Peyer's patch (tissue), 4 donors: Measurements from ENCODE around the gene ESPL1.

Experiments
- CTCF ChIP-seq, 6 experiments: fragments of 450-650 bp in 4 of 6; fragments of 200-600 bp in 2 of 6; sonication (generic) in 1 of 6; IDR thresholded peaks; one replicate each; pipeline ENCODE4 v1.5.1; 2017 to 2019; ENCODE audit warnings: antibody characterized with exemption in 6 of 6, mild to moderate bottlenecking in 3 of 6, moderate library complexity in 1 of 6
- POLR2A ChIP-seq, 2 donors: fragments of 450-650 bp; IDR thresholded peaks; one replicate each; pipeline ENCODE4 v1.5.1; 2017; ENCODE audit warnings: antibody characterized with exemption in 2 of 2, mild to moderate bottlenecking in 2 of 2, moderate library complexity in 2 of 2

GRCh38 chr12:53324779-53325510 lies 56.8 kb downstream of the ESPL1 start:
- TF ChIP-seq CTCF (IDR thresholded peaks at IDR 0.05) (peak; percentile 54 to 87 (median 81)), POLR2A (IDR thresholded peaks at IDR 0.05) (peak; percentile 24 to 39)
